ENCODE results near the gene EIF4E.
"Not testable (repeated sequence)": the region's sequence is repeated elsewhere in the genome, so short reads cannot be mapped to it uniquely, and the experiment has no call there.

EIF4E gene

GRCh38 chr4:98872120-98872906 lies 56.6 kb downstream of the EIF4E start:
- not testable (repeated sequence) for DNase-seq

DNA sequence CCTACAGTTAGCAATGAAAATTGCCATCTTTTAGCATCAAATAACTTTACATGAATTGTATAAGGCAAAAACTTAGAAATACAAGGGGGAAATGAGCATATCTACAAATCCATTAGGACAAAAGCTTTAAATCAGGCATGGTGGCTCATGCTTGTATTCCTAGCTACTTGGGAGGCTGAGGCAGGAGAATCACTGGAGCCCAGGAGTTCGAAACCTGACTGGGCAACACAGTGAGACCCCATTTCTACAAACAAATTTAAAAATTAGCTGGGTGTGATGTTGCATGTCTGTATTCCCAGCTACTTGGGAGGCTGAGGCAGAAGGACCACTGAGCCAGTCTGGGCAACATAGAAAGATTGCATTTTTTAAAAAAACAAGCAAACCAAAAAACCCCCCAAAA lies 61.3 kb downstream of the EIF4E start:
- no peak for DNase-seq

DNA sequence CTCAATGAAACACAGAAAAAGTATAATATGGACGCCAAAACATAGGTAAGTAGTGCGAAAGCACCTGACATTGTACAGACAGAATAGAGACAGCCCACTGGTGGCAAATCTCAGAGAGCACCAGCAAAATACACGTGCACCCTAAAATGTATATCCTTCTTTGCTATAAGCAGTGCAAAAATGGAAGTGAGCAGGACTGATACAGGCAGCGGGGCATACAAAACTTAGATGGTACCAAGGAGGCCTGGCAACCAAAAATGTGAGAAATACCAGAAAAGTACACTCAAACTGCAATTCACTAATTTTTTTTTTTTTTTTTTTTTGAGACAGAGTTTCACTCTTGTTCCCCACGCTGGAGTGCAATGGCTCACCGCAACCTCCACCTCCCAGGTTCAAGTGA lies 63.9 kb downstream of the EIF4E start:
- no peak for DNase-seq

DNA sequence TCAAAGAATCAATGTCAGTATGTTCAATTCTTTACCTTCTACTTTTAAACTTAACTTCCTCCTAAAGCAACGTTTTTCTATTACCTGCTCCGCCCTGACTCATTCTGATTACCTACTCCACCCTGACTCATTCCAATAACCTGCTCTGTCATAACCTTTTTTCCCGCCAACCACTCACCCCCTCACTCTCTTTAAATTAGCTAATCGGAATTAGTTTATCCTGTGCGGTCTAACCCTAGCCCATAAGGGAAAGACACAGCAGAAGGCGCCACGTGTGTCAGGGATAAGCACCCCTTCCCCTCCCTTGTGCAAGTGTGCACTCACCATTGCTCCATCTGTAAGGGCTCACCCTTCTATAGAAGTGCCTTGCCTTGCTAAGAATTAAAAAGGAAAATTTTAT lies 64.4 kb downstream of the EIF4E start:
- DNase-seq, result no peak

- DNase-seq, result no peak
Observed at GRCh38 chr4:98862371-98862770, 66.6 kb downstream of the EIF4E start.

DNA sequence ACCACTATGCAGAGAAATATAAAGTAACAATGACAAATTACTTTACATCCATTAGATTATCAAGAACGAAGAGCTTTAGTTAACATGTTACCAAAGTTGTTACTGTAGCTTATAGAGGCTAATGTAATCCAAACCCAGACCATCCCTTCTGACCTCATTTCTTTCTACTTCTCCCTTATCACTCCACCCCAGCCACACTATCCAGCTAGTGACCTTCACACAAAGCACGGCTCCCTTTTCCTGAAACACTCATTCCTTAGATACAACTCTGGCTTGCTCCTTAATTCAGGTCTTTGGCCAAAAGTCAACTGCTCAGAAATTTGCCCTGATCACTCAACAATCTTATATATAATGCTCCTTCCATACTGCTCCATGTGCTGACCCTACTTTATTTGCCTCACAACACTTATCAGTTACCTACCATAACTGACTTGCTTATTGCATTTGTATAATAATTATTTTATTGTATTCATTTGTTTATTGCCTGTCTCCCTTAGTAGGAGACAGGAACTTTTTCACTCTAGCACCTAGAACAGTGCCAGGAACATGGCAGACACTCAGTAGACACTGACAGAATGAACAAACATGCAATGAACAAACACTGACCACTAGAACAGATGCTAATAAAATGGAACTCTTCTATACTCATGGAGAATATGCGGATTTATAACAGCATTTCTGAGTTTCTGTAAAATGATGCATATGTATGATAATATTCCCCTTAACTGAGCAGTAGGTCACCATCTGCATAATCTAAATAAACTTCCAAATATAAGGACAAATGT lies 67.6 kb downstream of the EIF4E start:
- DNase-seq, result no peak

DNA sequence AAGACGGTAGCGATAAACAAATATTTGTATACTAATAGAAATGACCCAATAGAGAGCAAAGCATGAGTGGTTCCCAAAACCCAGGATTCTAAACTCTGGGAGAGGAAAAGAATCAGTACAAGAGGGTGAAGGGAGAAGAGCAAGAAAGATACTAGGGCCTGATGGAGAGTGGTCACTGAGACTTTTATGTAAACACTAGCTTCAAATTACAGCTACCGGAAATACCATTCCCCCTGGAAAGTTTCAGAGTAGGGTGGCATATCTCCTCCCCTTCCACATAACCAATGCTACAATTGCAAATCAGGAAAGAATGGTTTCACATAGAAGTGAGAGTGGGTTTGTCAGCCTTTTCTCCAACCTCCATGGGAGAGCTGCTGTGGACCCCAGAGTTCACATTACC lies 77.1 kb downstream of the EIF4E start:
- no peak for DNase-seq

- no peak for DNase-seq
Observed at GRCh38 chr4:98850937-98851336, 78.0 kb downstream of the EIF4E start.

- DNase-seq, result no peak
Observed at GRCh38 chr4:98848448-98848847, 80.5 kb downstream of the EIF4E start.

DNA sequence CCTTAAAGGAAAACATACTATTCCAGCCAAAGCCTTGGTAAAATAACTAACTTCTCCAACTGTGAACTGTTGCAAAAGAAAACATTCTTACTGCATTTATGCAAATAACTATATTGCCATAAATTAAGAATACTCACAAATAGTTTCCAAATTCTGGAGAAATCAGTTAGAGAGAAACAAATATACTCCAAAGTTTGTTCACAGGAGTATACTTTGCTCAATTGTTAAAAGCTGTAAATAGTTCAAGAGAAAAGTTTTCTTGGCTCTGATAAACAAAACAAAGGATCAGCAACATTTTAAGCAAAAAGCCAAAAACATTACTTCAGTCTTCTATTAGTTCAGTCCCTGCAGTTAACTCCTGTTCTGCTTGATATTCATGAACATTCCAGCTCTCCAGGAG lies 83.0 kb downstream of the EIF4E start:
- DNase-seq, result no peak

- not testable (repeated sequence) for DNase-seq
Observed at GRCh38 chr4:98842917-98843316, 86.0 kb downstream of the EIF4E start.

DNA sequence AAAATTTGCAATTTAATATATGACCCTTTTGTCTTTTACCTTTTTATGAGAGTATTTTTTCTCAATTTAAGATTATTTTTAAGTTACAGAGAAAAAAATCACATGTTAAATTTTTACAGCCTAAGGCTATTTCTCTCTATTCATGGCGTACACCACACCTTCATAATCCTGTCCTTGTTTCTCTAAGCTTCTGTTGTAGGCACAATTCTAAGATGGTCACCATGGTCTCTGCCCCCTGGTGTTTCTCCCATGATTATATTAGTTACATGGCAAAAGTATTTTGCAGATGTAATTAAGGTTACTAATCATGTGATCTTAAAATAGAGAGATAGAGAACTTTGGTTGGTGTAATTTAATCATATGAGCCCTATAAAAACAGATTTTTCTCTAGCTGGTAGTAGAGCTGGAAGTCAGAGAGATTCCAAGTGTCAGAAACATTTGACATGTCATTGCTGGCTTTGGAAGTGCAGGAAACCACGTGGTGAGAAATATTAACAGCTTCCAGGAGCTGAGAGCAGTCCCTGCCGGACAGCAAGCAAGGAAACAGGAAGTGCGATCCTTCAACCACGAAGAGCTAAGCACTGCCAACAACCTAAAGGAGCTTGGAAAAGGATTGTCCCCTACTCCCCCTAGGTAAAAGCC lies 89.8 kb downstream of the EIF4E start:
- DNase-seq, result no peak

DNA sequence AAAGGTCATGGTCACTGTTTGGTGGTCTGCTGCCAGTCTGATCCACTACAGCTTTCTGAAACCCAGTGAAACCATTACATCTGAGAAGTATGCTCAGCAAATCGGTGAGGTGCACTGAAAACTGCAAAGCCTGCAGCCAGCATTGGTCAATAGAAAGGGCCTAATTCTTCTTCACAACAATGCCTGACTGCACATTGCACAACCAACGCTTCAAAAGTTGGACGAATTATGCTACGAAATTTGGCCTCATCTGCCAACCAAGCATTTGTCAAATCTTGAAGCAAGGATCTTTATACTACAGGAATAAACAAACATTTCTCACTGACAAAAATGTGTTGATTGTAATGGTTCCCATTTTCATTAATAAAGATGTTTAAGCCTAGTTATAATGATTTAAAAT lies 90.4 kb downstream of the EIF4E start:
- DNase-seq, result no peak

DNA sequence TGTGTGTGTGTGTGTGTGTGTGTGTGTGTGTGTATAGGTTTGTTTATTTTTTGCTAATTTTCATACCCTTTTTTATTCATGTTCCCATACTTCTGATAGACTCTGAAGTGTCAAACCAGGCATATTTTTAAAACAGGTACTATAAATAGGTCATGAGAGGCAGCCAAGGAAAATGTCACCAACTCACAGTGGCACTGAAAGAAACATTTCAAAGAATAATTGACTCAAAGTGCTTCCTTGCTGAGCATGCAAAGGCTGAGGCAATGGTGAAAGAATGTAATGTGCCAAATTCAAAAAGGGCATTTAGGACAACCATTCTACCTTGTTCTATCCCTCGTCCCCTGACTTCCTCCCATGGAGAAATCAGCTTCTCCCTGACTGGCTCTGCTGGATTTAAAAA lies 95.5 kb downstream of the EIF4E start:
- DNase-seq, result no peak

DNA sequence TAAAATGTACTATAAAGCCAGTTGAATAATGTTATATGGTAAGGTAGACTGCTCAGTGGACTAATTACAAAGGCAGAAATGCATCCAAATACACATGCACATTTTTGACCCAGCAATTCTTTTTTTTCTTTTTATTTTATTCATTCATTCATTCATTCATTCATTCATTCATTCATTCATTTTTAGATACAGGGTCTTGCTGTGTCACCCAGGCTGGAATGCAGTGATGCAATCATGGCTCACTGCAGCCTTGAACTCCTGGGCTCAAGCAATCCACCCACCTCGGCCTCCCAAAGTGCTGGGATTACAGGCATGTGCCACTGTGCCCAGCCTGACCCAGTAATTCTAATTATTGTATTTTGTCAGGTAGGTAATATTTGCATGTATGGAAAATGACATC lies 97.9 kb downstream of the EIF4E start:
- not testable (repeated sequence) for DNase-seq

Measured in CD4-positive, alpha-beta T cell treated with Interleukin-15 for 1 hour (primary cell).